SK-N-MC (cell line): ENCODE data around the gene AKR1B1.

Source experiments
- EZH2 ChIP-seq: fragments of 200-600 bp; sonication (generic); IDR thresholded peaks from one replicate; pipeline ENCODE4 v1.6.1; 2017; ENCODE audit warnings: antibody characterized with exemption
- FOXP2 ChIP-seq: optimal IDR thresholded peaks from 2 replicates; pipeline ENCODE3; 2011; ENCODE audit warnings: mild to moderate bottlenecking, moderate library complexity; ENCODE audit not compliant: insufficient read depth; ENCODE audit errors: extremely low read length, control extremely low read depth
- POLR2AphosphoS5 ChIP-seq: IDR thresholded peaks from 2 replicates; pipeline ENCODE4 v1.6.1; 2012; ENCODE audit warnings: mild to moderate bottlenecking, low read depth, low read length, borderline replicate concordance

GRCh38 chr7:134454277-134454676, 4.6 kb downstream of the AKR1B1 start:
- no peak for TF ChIP-seq EZH2
- no peak for TF ChIP-seq POLR2AphosphoS5
- no peak for TF ChIP-seq FOXP2
